ENCODE data around the gene UBE2D2. TPM values are rescaled to one million over a fixed set of nuclear protein-coding genes. Genes with fewer than 3 reads are reported as not detected.
A peak's percentile ranks its signal among the peaks of the same experiment; 100 is the strongest.
"Not testable (repeated sequence)": the region's sequence is repeated elsewhere in the genome, so short reads cannot be mapped to it uniquely, and the experiment has no call there.

The UBE2D2 gene
- total RNA-seq, 1 experiment from 2014 or later: 79.3 TPM

DNA sequence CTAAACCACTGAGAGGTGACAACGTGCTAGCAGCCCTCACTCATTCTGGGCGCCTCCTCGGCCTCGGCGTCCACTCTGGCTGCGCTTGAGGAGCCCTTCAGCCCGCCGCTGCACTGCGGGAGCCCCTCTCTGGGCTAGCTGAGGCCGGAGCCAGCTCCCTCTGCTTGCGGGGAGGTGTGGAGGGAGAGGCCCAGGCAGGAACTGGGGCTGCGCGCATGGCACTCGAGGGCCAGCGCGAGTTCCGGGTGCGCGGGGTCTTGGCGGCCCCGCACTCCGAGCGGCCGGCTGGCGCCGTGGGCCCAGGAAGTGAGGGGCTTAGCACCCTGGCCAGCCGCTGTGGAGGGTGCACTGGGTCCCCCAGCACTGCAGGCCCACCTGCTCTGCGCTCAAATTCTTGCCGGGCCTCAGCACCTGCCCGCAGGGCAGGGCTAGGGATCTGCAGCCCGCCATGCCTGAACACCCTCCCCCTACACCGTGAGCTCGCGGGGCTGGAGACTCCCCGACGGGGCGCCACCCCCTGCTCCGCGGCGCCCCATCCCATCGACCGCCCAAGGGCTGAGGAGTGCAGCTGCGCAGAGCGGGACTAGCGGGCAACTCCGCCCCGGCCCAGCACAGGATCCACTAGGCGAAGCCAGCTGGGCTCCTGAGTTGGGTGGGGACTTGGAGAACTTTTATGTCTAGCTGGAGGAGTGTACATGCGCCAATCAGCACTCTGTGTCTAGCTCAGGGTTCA, 11.8 kb upstream of the UBE2D2 start:
- no peak for DNase-seq (ENCODE audit: low spot score)

DNA sequence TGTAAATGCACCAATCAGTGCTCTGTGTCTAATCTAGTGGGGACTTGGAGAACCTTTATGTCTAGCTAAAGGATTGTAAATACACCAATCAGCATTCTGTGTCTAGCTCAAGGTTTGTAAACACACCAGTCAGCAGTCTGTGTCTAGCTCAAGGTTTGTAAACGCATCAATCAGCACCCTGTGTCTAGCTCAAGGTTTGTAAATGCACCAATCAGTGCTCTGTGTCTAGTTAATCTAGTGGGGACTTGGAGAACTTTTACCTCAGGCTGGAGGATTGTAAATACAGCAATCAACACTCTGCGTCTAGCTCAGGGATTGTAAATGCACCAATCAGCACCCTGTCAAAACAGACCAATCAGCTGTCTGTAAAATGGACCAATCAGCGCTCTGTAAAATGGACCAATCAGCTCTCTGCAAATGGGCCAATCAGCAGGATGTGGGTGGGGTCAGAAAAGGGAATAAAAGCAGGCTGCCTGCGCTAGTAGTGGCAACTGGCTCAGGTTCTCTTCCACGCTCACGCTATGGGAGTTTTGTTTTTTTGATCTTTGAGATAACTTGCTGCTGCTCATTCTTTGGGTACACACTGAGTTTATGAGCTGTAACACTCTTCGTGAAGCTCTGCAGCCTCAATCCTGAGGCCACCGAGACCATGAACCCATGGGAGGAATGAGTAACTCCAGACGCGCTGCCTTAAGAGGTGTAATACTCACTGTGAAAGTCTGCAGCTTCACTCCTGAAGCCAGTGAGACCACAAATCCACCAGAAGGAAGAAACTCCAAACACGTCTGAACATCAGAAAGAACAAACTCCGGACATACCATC, 10.9 kb upstream of the UBE2D2 start:
- DNase-seq (ENCODE audit: low spot score): not testable (repeated sequence)

DNA sequence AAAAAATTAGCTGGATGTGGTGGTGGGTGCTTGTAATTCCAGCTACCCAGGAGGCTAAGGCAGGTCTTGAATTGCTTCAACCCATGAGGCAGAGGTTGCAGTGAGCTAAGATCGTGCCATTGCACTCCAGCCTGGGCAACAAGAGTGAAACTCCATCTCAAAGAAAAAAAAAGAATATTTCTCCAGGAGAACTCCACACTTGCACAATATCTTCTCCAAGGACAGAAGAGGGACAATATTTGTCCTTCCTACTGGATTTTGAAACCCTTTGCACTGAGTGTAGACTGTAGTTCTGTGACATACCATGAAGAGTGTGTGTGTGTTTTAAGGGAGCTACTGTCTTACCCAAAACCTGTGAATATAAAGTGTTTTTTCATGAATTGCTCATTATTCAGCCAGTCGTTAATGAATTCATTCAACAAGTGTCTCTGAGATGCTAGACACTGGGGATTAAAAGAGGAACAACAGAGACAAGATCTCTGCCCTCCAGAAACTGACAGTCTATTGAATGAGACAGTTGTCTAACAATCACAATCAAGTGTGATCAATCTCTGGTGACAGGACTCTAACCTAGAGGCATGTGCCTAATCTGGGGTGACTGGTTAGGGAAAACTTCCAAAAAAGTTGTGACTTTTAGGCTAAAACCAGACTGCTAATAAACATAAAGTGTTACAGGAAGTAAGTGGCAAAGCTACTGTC, 9.8 kb upstream of the UBE2D2 start:
- no peak for DNase-seq (ENCODE audit: low spot score)

DNA sequence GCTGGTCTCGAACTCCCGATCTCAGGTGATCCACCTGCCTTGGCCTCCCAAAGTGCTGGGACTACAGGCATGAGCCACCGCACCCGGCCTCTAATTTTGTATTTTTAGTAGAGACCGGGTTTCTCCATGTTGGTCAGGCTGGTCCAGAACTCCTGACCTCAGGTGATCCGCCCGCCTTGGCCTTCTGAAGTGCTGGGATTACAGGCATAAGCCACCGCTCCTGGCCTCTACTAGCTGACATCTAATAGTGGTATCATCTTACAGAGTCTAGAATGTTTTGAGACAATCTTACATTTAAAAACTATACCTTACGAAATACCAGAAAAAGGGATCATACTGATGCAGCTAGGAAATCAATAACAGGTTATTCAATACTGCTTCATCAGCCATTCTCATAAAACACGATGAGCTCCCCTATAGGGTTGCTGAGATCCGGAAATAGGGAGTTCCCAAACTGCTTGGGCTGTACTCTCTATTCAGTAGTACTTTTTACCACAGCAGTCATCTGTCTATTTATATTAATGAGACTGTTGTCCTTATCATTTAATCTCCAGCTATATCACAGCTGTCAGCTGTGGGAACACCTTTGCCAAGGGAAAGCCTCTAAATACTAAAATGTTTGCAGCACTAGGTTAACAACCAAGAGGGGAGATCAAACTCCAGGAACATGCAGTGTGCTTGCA, 8.1 kb upstream of the UBE2D2 start:
- DNase-seq (ENCODE audit: low spot score): no peak

DNA sequence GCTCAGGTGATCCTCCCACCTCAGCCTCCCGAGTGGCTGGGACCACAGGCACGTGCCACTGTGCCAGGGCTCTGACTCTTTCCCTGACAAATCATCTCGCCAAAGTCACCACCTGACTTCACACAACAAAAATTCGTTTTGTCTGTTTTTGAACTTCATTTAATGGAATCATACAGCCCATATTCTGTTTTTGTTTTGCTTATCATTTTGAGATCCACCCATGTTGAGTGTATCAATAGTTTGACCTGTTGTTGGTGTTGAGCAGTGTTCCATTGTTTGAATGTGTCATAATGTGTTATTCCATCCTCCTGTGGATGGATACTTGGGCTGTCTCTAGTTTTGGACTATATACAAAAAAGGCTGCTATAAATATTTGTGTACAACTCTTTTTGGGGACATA, 6.9 kb upstream of the UBE2D2 start:
- DNase-seq (ENCODE audit: low spot score): no peak

DNA sequence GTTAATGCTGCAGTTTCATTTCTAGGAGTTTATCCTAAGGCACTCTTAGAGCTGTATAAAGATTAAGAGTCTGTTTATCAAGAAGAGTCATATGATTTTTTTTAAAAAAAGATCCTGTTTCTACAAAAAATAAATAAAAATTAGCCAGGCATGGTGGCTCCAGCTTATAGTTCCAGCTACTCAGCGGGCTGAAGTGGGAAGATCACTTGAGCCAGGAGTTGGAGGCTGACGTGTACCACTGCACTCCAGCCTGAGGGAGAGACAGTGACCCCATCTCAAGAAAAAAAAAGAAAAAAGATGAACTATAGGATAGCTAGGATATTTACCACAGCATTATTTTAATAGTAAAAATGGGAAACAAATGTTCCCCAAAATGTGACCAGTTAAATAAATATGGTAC, 3.3 kb upstream of the UBE2D2 start:
- no peak for DNase-seq (ENCODE audit: low spot score)

DNA sequence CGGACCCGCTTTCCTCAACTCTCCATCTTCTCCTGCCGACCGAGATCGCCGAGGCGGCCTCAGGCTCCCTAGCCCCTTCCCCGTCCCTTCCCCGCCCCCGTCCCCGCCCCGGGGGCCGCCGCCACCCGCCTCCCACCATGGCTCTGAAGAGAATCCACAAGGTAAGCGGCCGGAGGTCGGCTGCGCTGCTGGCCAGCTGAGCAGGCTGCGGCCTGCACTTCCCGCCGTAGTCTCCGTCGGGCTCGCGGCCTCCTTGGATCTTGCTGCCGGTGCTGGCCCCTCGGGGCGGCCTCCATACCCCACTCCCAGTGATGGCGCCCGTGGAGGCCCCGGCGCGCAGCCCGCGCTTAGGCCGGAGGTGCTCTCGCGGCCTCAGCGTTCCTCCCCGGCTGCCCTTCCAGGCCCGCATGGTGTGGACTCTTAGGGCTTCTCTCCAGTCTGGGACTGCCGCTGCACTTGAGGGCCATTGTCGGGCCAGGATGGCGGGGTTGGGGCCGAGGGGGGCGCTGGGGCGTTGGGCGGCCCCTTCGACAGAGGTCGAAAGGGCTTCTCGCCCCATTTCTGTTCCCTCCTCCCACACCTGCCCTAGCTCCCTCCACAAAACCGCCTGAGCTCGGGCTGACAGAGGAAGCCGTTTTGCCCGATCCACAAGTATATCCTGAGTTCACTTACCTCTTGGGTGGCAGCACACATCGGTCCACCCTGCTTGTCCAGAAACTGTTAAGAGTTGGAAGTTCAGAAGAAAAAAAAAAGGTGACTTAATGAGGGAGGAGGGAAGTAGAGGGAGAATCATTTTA, 714 bp downstream of the UBE2D2 start:
- peak; percentile 11 for DNase-seq (ENCODE audit: low spot score)

DNA sequence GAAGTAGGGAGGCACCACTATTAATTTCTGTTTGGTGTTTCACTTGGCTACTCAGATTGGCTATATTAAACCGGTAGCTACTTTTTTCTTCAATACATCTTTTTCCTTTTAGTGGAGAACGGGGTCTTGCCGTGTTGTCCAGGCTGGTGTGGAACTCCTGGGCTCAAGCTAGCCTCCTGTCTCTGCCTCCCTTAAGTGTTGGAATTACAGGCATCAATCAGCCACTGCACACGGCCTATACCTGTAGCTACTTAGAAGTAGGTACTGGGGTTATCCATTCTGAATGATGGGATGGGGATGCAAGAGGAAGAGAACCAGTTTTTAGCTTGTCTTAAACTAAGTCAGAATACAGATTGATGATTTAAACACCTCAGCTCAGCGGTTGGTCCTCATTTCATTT, 1.7 kb downstream of the UBE2D2 start:
- no peak for DNase-seq (ENCODE audit: low spot score)

DNA sequence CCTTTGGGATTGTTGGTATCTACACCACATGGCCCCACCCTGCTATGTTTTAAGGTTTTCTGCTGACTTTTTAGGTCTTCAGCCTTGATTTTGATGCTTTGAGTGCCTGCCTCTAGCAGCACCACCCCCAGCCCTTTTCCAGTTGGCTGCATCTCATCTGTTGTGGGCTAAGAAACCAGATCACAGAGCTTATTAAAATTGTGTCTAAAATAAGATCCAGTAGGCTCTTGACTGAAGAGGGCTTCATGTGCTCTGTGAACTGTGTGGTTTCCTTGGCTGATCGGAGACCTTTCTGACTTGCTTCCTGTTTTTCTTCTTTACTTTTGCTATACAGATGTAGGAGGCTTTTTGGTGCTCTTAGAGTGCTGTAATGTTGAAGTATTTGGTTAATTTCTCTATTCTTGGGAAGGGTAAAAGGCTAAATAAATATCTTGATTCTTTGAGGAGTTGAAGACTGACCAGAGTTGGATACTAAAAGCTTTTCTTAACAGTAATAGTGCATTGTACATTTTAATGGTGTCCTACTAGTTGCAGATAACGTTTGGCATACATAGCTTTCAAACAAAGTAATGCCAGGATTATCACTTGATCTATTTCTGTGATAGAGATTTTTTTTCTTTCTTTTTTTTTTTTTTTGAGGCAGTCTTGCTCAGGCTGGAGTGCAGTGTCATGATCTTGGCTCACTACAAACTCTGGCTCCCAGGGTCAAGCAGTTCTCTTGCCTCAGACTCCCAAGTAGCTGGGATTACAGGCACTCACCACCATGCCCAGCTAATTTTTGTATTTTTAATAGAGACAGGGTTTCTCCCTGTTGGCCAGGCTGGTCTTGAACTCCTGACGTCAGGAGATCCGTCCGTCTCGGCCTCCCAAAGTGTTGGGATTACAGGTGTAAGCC, 4.5 kb downstream of the UBE2D2 start:
- DNase-seq (ENCODE audit: low spot score): no peak

DNA sequence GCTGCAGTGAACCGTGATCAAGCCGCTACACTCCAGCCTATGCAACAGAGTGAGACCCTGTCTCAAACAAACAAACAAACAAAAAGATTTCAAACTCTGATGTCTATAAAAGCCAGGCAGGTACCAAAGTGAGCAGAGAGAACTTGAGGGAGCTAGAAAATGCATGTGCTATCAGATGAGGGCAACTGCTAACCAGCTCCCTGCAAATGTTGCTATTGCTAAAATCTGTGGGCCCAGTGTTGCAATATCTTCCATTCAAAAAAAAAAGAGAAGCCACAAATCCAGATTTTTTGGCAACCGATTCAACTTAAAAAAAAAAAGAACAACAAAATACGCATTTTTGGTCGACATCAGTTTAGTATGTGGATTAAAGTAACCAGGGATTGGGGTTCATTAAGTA, 5.5 kb downstream of the UBE2D2 start:
- no peak for DNase-seq (ENCODE audit: low spot score)

DNA sequence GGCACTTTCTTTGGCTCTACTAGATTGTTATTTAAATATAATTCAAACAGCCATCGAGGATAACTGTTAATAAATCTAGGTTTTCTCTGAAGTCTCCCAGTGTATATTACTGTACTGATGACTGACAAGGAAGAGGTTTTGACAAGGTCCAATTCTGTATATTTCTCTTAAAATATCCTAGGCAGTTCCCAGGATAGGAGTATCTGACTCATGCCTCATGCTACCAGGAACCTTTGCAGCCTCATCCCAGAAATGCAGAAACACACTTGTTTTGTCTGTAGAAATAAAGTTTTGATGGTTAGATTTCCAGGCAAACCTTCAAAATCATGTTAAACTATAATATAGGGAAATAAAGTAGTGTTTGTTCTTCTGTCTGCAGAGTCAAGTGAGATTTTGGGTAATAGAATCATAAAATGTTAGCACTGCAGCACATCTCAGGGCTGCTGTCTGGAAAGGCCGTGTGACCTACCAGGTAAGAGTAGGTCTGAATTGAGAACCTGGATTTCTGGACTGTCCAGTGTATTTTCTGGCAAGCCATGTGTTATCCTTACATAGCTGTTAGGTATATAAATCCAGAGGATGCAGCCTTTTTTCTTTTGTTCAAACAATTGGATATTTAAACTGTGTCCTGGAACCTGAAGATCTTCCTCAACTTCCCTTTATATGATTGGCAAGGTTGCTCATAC, 8.3 kb downstream of the UBE2D2 start:
- DNase-seq (ENCODE audit: low spot score): no peak

DNA sequence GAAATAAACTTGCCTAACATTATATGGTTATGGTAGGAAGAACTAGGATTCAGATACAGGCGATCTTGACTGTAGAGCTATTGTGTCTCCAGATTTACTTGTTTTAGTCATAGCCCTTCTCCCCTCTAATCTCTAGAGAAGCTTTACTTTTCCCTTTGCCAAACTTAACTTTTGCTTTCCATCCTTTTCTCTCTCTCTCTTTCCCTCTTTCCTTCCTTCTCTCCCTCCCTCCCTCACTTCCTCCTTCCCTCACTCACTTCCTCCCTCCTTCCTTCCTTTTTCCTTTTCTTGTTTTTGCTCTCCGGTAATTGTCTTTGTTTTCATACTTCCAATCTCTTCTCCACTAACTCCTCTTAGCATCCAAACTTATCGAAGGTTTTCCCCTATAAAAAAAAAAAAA, 10.4 kb downstream of the UBE2D2 start:
- DNase-seq (ENCODE audit: low spot score): no peak

DNA sequence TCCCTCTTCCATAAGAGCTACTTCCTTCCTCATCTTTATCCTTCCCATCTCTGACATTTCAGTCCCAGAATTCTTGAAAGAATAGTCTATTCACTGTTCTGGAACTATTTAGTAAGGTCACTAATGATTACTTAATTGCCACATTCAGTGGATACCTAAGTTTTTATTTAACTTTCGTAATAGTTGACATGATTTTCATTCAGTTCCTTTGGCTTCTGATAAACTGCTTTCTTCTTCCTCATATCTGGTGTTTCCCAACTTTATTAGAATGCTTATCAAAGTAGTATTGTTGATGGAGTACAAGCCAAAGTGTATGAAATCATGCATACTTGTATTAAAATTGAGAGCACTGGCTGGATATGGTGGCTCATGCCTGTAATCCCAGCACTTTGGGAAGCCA, 10.8 kb downstream of the UBE2D2 start:
- DNase-seq (ENCODE audit: low spot score): no peak

DNA sequence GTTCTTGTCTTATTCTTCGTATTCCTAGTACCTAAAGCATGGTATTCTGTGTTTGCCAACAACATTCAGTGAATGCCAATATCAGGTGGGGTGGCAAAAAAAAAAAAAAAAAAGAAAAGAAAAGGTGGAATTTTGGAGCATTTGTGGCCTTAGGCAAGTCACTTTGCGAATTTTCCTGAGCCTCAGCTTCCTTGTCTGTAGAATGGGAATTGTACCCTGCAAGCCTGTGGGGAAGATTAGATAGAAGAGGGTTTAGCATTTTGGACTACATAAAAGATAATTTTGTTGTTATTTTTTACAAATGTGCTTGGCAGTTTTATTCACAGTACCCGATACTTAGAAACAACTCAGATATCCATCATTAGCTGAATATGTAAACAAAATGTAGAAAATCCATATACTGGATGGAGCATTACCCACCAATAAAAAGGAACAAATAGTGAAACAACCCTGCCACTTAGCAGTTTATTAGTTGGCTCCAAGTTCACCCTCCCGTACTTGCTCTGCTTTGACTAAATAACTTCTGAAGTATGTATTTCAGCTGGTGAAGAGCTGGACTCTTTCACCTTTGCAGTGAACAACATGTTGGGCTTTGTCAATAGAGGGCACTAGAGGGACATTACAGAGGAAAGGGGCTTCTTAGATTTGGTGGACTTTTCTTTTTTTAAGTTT, 13.6 kb downstream of the UBE2D2 start:
- peak; percentile 23 for DNase-seq (ENCODE audit: low spot score)

DNA sequence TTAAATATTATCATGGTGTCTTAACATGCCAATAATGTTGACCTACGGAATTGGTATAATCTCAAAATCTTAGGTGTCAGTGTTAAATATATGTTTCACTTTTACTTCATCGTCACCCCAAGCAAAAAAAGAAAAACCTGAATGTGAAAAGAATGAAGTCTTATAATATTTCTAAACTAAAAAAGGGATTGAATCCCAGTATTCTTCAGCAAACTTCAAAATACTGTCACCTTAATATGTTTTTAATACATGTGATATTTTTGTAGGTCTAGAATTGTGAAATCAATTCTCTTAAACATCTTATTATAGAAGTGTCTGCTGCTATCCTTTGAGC, 14.1 kb downstream of the UBE2D2 start:
- DNase-seq (ENCODE audit: low spot score): no peak

DNA sequence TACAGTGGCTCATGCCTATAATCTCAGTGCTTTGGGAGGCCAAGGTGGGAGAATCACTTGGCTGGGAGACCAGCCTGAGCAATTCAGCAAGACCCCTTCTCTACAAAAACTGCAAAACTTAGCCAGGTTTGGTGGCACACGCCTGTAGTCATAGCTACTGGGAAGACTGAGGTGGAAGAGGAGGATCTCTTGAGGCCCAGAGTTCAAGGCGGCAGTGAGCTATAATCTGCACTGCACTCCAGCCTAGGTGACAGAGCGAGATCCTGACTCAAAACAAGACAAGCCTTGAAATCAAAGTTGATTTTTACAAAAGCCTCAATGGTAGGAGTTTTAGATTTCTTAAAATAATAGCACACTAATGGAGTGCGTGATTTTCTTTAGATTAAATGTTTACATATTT, 14.6 kb downstream of the UBE2D2 start:
- DNase-seq (ENCODE audit: low spot score): no peak

DNA sequence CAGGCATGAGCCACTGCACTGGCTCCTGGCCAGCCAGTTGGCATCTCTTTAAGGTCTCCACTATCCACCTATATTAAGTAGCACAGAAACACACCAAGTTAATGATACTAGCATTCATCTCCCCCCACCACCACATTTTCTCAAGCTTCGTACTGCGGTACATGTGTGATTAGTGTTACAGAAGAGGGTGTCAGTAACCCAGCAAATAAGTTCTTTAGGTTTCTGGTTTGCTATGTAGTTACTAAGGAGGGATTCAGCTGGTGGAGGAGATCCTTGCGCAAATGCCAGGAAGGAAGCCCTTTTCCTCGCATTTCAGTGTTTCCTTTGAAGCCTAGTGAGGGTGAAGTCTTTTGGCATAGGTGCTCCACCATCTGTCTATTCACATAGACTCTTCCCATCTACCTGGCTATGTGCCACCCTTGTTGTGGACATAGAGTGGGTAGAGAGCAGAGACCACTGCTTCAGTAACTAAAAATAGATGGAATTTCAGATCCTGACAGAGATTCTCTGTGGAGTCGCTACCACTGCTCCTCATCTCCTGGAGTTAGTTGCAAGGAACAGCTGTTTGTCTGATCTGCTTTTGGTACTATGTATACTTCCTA, 16.7 kb downstream of the UBE2D2 start:
- no peak for DNase-seq (ENCODE audit: low spot score)

DNA sequence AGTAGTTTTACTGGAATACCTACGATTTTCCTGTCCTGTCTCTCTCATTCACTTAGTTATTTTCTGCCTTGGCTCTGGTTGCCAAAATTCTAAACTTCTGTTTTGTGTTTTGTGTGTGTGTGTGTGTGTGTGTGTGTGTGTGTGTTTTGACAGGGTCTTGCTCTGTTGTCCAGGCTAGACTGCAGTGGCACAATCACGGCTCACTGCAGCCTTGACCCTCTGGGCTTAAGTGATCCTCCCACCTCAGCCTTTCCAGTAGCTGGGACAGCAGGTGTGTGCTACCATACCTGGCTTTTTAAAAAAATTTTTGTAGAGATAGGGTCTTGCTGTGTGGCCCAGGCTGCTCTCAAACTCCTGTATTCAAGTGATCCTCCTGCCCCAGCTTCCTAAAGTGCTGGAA, 17.2 kb downstream of the UBE2D2 start:
- DNase-seq (ENCODE audit: low spot score): no peak

DNA sequence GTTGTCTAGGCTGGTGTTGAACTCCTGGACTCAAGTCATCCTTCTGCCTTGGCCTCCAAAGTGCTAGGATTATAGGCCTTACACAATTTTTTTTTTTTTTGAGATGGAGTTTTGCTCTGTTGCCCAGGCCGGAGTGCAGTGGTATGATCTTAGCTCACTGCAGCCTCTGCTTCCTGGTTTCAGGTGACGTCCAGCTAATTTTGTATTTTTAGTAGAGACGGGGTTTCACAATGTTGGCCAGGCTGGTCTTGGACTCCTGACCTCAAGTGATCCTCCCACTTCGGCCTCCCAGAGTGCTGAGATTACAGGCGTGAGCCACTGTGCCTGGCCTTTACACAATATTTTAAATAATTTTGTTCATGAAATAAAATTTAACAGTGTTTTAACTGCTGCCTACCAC, 21.0 kb downstream of the UBE2D2 start:
- not testable (repeated sequence) for DNase-seq (ENCODE audit: low spot score)
